ENCODE results near the gene NCOA6.
"Not testable (repeated sequence)": the region's sequence is repeated elsewhere in the genome, so short reads cannot be mapped to it uniquely, and the experiment has no call there.

NCOA6 gene

DNA sequence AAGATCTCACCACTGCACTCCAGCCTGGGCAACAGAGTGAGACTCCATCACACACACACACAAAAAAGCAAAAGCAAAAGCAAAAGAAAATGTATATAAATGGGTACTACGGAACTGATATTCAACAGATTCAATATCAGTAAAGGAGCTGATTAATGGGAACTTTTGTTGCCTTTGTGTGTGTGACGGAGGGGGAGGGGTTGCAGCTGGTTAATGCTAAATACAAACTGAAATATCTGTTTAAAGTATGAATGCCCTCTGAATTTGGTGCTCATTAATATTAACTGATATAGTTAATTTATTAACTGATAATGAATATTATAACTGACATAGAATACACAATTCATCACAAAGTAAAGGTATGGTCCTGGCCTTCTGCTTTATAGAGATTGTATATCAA, 8.4 kb downstream of the NCOA6 start:
- Mint-ChIP-seq H3K9me3 (no peaks in the 10 kb centered on the region), H3K4me1 (peaks cover 32% of the 10 kb centered on the region), H3K36me3 (peaks cover 6% of the 10 kb centered on the region), H3K27ac (no peak overlapping the region), H3K4me3 (no peak overlapping the region), H3K27me3 (no peaks in the 10 kb centered on the region)
- no peak for DNase-seq (ENCODE audit: low spot score in 2 of 2)
- ATAC-seq (ENCODE audit: low read depth): no peak

DNA sequence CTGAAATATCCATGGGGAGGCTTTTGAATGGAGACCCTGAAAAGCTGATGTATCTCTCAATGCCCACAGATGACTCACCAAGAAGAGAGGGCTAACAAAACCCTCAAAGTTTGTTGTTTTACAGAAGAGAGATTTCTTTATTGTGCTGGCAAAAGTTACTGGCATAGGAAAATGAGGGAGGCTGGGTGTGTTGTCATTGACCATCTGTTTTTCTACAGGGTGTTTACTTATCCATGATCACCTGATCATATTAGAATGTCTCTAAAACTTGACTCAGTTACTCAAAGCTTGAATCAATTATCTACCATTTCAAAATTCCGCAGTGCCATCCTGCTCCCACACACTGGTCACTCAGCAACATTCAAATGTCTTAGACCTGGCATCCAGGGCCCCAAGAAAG, 9.8 kb downstream of the NCOA6 start:
- H3K4me3 Mint-ChIP-seq: no peak overlapping the region
- no peaks in the 10 kb centered on the region for H3K27me3 Mint-ChIP-seq
- H3K4me1 Mint-ChIP-seq: peaks cover 22% of the 10 kb centered on the region
- no peaks in the 10 kb centered on the region for H3K9me3 Mint-ChIP-seq
- ATAC-seq (ENCODE audit: low read depth) (no peak), DNase-seq (ENCODE audit: low spot score in 2 of 2) (no peak)
- H3K27ac Mint-ChIP-seq: no peak overlapping the region
- H3K36me3 Mint-ChIP-seq: peaks cover 2% of the 10 kb centered on the region

DNA sequence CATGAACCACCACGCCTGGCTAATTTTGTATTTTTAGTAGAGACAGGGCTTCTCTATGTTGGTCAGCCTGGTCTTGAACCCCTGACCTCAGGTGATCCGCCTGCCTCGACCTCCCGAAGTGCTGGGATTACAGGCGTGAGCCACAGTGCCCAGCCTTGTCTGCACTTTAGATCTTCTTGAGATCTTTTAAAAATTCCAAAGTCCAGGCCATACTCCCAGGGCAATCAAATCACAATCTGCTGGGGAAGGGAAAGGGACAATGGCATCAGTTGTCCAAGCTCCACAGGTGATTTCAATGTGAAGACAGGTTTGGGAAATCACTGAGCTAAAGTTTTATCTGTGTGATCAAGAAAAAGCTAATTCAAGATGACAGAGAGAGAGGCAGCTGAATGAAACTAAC, 16.9 kb downstream of the NCOA6 start:
- ATAC-seq (ENCODE audit: low read depth): no peak
- Mint-ChIP-seq H3K9me3 (no peaks in the 10 kb centered on the region), H3K27ac (no peak overlapping the region), H3K4me3 (no peak overlapping the region), H3K27me3 (no peaks in the 10 kb centered on the region), H3K36me3 (peaks cover 1% of the 10 kb centered on the region), H3K4me1 (peaks cover 11% of the 10 kb centered on the region)
- DNase-seq (ENCODE audit: low spot score in 2 of 2): no peak

DNA sequence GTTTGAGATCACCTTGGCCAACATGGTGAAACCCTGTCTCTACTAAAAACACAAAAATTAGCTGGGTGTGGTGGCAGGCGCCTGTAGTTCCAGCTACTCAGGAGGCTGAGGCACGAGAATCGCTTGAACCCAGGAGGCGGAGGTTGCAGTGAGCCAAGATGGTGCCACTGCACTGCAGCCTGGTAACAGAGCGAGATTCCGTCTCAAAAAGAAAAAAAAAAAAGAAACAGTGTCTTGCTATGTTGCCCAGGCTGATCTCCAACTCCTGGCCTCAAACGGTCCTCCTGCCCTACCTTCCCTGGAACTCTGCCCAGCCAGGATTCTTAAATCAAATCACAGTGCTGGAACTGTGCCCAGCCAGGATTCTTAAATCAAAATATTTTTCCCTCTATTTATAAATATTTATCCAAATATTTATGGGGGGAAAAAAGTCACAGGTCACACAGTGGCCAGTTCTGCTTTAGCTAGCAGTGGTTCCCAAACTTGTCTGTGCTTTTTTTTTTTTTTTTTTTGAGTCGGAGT, 17.4 kb downstream of the NCOA6 start:
- H3K4me3 Mint-ChIP-seq; H3K9me3 Mint-ChIP-seq; DNase-seq (ENCODE audit: low spot score in 2 of 2); H3K27ac Mint-ChIP-seq; H3K27me3 Mint-ChIP-seq; ATAC-seq (ENCODE audit: low read depth); H3K36me3 Mint-ChIP-seq: not testable (repeated sequence)
- H3K4me1 Mint-ChIP-seq: peaks cover 11% of the 10 kb centered on the region

DNA sequence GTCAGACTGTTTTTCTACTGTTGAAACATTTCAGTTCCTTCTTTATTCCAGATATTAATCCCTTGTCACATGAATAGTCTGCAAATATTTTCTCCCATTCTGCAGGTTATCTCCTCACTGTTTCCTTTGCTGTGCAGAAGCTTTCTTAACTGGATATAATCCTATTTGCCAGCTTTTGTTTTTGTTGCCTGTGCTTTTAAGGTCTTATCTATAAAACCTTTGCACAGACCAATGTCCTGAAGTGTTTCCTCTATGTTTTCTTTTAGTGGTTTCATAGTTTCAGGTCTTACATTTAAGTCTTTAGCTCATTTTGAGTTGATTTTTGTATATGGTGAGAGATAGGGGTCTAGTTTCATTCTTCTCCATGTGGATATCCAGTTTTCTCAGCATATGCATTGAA, 19.2 kb downstream of the NCOA6 start:
- no peak overlapping the region for H3K4me3 Mint-ChIP-seq
- ATAC-seq (ENCODE audit: low read depth): no peak
- no peaks in the 10 kb centered on the region for H3K27me3 Mint-ChIP-seq
- no peak overlapping the region for H3K27ac Mint-ChIP-seq
- no peaks in the 10 kb centered on the region for H3K9me3 Mint-ChIP-seq
- no peak for DNase-seq (ENCODE audit: low spot score in 2 of 2)
- peaks cover 16% of the 10 kb centered on the region for H3K4me1 Mint-ChIP-seq
- H3K36me3 Mint-ChIP-seq: peaks cover 5% of the 10 kb centered on the region

DNA sequence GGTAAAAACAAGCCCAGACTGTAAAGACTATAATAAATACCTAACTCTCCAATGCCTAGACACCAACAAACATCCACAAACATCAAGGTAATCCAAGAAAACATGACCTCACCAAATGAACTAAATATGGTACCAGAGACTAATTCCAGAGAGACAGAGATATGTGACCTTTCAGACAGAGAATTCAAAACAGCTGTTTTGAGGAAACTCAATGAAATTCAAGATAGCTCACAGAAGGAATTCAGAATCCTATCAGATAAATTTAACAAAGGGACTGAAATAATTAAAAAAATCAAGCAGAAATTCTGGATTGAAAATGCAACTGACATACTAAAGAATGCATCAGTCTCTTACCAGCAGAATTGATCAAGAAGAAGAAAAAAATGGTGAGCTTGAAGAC, 26.6 kb downstream of the NCOA6 start:
- peaks cover 5% of the 10 kb centered on the region for H3K36me3 Mint-ChIP-seq
- no peak overlapping the region for H3K27ac Mint-ChIP-seq
- no peaks in the 10 kb centered on the region for H3K9me3 Mint-ChIP-seq
- ATAC-seq (ENCODE audit: low read depth): no peak
- H3K4me3 Mint-ChIP-seq: no peak overlapping the region
- no peaks in the 10 kb centered on the region for H3K27me3 Mint-ChIP-seq
- H3K4me1 Mint-ChIP-seq: peaks cover 24% of the 10 kb centered on the region
- DNase-seq (ENCODE audit: low spot score in 2 of 2): no peak

DNA sequence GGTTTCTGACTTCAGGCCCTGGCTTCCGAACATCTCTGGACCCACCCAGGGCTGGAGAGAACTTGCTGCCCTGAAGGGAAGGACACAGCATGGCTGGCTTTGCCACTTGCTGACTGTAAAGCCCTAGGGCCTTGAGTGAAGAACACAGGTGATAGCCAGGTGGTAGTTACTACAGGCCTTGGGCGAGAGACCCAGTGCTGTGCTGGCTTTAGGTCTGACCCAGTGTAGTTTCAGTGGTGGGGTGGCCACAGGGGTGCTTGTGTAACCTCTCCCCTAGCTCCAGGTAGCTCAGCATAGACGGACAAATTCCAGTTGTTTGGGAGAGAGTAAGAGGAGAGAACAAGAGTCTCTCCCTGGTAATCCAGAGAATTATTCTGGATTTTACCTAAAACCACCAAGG, 27.1 kb downstream of the NCOA6 start:
- H3K4me1 Mint-ChIP-seq: peaks cover 24% of the 10 kb centered on the region
- peaks cover 5% of the 10 kb centered on the region for H3K36me3 Mint-ChIP-seq
- H3K27me3 Mint-ChIP-seq: no peaks in the 10 kb centered on the region
- DNase-seq (ENCODE audit: low spot score in 2 of 2) (no peak), ATAC-seq (ENCODE audit: low read depth) (no peak)
- H3K27ac Mint-ChIP-seq: no peak overlapping the region
- H3K9me3 Mint-ChIP-seq: no peaks in the 10 kb centered on the region
- H3K4me3 Mint-ChIP-seq: no peak overlapping the region

DNA sequence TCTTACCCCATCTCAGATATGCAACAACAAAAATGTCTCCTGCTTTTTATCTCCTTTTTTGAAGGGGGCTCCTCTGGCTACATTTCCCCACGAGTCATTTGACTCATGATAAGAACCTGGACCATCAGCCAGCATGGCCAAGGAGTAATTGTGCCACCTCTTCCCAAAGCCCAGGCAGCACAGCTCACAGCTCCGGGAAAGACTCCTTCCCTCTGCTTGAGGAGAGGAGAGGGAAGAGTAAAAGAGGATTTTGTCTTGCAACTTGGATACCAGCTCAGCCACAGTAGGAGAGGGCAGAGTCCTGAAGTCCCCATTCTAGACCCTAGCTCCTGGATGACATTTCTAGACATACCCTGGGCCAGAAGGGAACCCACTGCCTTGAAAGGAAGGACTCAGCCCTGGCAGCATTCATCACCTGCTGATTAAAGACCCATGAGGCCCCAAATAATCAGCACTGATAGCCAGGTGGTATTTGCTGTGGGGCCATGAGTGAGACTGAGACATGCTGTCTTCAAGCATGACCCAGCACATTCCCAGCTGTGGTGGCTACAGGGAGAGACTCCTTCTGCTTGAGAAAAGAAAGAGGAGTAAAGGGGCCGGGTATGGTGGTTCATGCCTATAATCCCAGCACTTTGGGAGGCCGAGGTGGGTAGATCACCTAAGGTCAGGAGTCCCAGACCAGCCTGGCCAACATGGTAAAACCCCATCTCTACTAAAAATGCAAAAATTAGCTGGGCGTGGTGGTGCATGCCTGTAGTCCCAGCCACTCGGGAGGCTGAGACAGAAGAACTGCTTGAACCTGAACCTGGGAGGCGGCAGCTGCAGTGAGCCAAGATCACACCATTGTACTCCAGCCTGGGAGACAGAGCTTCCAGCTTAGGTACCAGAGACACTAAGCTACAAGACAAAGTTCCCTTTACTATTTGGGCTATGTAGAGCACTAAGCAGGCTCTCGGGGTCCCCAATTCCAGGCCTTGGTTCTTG, 28.1 kb downstream of the NCOA6 start:
- DNase-seq (ENCODE audit: low spot score in 2 of 2) (no peak), ATAC-seq (ENCODE audit: low read depth) (no peak)
- Mint-ChIP-seq H3K4me1 (peaks cover 24% of the 10 kb centered on the region), H3K9me3 (no peaks in the 10 kb centered on the region), H3K27ac (no peak overlapping the region), H3K4me3 (no peak overlapping the region), H3K36me3 (peaks cover 5% of the 10 kb centered on the region), H3K27me3 (no peaks in the 10 kb centered on the region)

DNA sequence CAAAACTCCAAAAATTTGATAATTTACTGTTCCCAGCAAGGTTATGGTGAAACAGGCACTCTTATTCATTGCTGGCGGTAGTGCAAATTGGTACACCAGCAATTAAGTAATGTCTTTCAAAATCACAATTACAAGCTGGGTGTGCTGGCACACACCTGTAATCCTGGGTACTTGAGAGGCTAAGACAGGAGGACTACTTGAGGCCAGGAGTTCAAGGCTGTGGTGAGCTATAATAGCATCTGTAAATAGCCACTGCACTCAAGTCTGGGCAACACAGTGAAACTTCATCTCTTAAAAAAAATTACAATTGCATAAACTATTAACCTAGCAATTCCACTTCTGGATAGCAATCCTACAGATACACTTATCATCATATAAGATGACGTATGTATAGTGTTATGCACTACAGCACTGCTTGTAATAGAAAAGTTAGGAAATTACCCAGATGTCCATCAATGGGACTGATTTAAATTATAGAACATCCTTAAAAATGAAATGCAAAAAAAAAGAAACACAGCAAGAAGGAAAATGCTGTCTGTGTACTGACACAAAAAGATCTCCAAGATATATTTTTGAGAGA, 31.4 kb downstream of the NCOA6 start:
- Mint-ChIP-seq H3K27ac (no peak overlapping the region), H3K4me1 (peaks cover 11% of the 10 kb centered on the region), H3K27me3 (no peaks in the 10 kb centered on the region), H3K9me3 (no peaks in the 10 kb centered on the region), H3K4me3 (no peak overlapping the region), H3K36me3 (peaks cover 6% of the 10 kb centered on the region)
- ATAC-seq (ENCODE audit: low read depth): no peak
- DNase-seq (ENCODE audit: low spot score in 2 of 2): no peak

DNA sequence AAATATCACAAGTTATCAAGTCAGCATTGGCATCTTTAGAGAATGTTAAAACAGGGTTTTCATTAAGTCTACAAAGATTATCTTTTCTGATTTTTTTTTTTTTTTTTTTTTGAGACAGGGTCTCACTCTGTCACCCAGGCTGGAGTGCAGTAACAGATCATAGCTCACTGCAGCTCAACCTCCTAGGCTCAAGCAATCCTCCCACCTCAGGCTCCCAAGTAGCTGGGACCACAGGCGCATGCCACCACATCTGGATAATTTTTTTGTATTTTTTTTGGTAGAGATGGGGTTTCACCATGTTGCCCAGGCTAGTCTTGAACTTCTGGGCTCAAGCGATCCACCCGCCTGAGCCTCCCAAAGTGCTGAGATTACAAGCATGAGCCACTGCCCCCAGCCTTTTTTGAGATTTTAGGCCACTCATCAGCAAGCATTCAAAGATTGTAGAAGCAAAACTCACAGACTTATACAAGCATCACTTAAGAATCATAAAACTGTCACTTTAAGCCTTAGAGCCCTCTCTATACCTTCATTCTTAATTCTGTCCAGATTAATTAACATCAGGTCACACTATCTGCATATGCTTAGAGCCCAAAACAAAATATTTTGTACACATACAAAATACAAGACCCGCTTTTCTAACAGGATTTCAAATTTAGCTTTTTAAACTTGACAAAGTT, 32.6 kb downstream of the NCOA6 start:
- no peak for ATAC-seq (ENCODE audit: low read depth)

DNA sequence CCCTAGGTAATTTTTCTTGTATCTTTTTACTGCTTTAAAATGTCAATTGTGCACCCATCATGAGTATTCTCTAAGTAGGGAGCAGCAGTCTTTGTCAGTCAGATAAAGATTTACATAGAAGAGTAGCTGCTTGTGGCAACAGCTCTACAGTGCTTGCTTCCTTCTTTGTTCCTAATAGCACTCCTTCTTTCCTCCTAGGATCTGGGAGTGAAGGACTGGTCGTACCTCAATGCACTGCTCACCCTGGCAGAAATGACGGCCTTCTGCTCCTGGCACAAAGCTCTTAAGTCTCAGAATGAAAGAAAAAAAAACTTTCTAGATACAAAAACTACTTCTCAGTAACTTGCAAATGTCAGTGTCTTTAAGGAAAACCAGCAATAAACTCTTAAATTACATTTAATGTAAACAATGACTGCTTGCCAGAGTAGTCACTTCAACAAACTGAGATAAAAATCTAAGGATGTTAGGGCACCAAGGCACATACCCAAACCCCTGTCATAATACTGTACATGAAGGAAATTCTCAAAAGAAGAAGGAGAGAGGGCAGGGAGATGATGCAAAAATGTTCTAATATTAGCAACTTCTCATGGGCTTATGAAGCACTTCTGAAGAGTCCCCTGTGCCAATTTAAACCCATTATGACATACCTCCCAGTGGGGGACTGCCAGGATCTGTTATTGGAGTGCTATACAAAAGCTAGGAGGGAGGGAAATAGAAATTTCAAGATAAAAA, 34.0 kb downstream of the NCOA6 start:
- Mint-ChIP-seq H3K27me3 (no peaks in the 10 kb centered on the region), H3K4me3 (no peak overlapping the region), H3K9me3 (no peaks in the 10 kb centered on the region), H3K4me1 (peaks cover 5% of the 10 kb centered on the region), H3K27ac (no peak overlapping the region), H3K36me3 (peaks cover 4% of the 10 kb centered on the region)
- DNase-seq (ENCODE audit: low spot score in 2 of 2) (no peak), ATAC-seq (ENCODE audit: low read depth) (no peak)

More for the DNA sequence above, 32.6 kb downstream of the NCOA6 start:
- Mint-ChIP-seq H3K4me1 (peaks cover 5% of the 10 kb centered on the region), H3K27me3 (no peaks in the 10 kb centered on the region), H3K27ac (no peak overlapping the region), H3K36me3 (peaks cover 6% of the 10 kb centered on the region), H3K9me3 (no peaks in the 10 kb centered on the region), H3K4me3 (no peak overlapping the region)
- DNase-seq (ENCODE audit: low spot score in 2 of 2): no peak

DNA sequence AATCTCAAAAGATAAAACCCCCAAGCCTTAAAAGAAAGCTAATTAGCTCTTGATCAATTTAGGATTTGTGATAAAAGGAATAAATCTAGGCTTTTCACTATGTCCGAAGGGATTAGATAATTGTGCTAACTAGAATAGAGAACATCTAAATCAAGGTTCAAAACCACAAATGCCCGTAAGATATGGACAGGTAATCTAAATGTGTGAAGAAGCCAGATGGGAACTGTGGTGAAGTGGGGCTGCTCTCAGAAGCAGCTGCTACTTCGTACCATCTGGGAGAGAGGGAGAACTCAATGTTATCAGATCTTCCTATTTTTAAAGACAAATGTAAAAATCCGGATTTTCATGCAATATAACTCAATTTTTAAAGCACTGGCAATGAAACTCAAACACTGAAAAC, 44.2 kb downstream of the NCOA6 start:
- Mint-ChIP-seq H3K27me3 (no peaks in the 10 kb centered on the region), H3K4me1 (no peaks in the 10 kb centered on the region), H3K36me3 (peaks cover 9% of the 10 kb centered on the region), H3K9me3 (no peaks in the 10 kb centered on the region), H3K4me3 (no peak overlapping the region), H3K27ac (peak overlapping the region; percentile 20)
- no peak for DNase-seq (ENCODE audit: low spot score in 2 of 2)
- ATAC-seq (ENCODE audit: low read depth): no peak

DNA sequence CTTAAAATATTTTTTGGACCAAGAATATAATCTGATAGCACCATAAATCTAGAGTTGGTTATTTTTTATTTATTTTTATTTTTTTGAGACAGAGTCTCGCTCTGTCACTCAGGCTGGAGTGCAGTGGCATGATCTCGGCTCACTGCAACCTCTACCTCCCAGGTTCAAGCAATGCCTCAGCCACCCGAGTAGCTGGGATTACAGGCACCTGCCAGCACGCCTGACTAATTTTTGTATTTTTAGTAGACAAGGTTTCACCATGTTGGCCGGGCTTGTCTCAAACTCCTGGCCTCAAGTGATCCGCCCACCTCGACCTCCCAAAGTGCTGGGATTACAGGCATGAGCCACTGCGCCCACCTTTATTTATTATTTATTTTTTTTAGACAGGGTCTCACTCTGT, 45.2 kb downstream of the NCOA6 start:
- DNase-seq (ENCODE audit: low spot score in 2 of 2); H3K4me1 Mint-ChIP-seq; H3K9me3 Mint-ChIP-seq; H3K36me3 Mint-ChIP-seq; H3K4me3 Mint-ChIP-seq; ATAC-seq (ENCODE audit: low read depth); H3K27me3 Mint-ChIP-seq; H3K27ac Mint-ChIP-seq: not testable (repeated sequence)

DNA sequence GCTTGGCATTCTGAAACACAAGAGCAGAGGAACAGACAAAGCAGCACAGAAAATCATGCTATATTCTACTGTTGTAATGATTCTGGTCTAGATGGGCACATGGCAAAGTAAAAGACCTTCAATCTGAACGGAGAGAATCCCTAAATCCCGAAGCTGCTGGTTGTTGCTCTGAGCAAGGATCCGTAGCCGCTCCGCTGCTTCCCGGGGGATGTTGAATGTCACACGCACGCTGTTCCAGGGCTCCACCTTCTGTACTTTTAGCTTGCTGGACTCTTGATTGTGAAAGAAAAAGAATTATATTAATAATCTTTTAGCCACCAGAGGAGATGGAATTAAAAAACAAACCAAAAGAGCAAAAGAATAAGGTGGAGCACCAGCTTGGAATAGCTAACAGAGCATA, 49.3 kb downstream of the NCOA6 start:
- Mint-ChIP-seq H3K4me1 (no peaks in the 10 kb centered on the region), H3K36me3 (peaks cover 20% of the 10 kb centered on the region), H3K9me3 (no peaks in the 10 kb centered on the region), H3K27ac (no peak overlapping the region), H3K27me3 (no peaks in the 10 kb centered on the region), H3K4me3 (no peak overlapping the region)
- DNase-seq (ENCODE audit: low spot score in 2 of 2) (no peak), ATAC-seq (ENCODE audit: low read depth) (no peak)
